Transverse colon (tissue), 4 donors: ENCODE results near the gene NLGN3.

Source experiments
- CTCF ChIP-seq, 5 experiments: fragments of 200-600 bp in 3 of 5; fragments of 450-650 bp in 2 of 5; sonication (generic) in 3 of 5; IDR thresholded peaks; 1 replicate in 2 of 5; 2 replicates in 3 of 5; pipeline ENCODE4 v1.5.1; 2016 to 2017; ENCODE audit warnings: antibody characterized with exemption in 5 of 5, inconsistent platforms in 3 of 5, mild to moderate bottlenecking in 2 of 5, moderate library complexity in 1 of 5
- POLR2A ChIP-seq: fragments of 450-650 bp; IDR thresholded peaks from one replicate; pipeline ENCODE4 v1.6.1; 2016; ENCODE audit warnings: antibody characterized with exemption, mild to moderate bottlenecking, moderate library complexity
- POLR2AphosphoS5 ChIP-seq, 3 donors: sonication (generic); formaldehyde crosslinking; IDR thresholded peaks; one replicate each; pipeline ENCODE4 v1.6.1; 2016; ENCODE audit warnings: antibody characterized with exemption in 3 of 3

- no peak for TF ChIP-seq CTCF (IDR thresholded peaks at IDR 0.05)
- no peak for TF ChIP-seq POLR2AphosphoS5 (IDR thresholded peaks at IDR 0.05)
- no peak for TF ChIP-seq POLR2A
Measured at GRCh38 chrX:71107245-71107644, 37.4 kb upstream of the NLGN3 start.
